ENCODE results near the gene APH1A.
A peak's percentile ranks its signal among the peaks of the same experiment; 100 is the strongest.
"Not testable (repeated sequence)": the region's sequence is repeated elsewhere in the genome, so short reads cannot be mapped to it uniquely, and the experiment has no call there.

Gene APH1A

GRCh38 chr1:150237746-150238145 lies 31.1 kb downstream of the APH1A start:
- H3K4me3 ChIP-seq = no peak overlapping the region
- DNase-seq (ENCODE audit: low spot score) = no peak
- no peak for TF ChIP-seq CTCF (IDR thresholded peaks at IDR 0.05)
- H3K27ac ChIP-seq = no peak overlapping the region

GRCh38 chr1:150237176-150237575 lies 31.6 kb downstream of the APH1A start:
- H3K4me3 ChIP-seq; H3K27ac ChIP-seq; DNase-seq (ENCODE audit: low spot score): not testable (repeated sequence)

- no peak for DNase-seq (ENCODE audit: low spot score)
- TF ChIP-seq CTCF (IDR thresholded peaks at IDR 0.05) = no peak
Observed at GRCh38 chr1:150236614-150237100, 32.2 kb downstream of the APH1A start.

GRCh38 chr1:150235852-150236613 lies 32.8 kb downstream of the APH1A start, which contains the start of gene ANP32E:
TSS of gene ANP32E (minus strand) at chr1:150236112. CDS start at chr1:150235786, 326 bp downstream.
- DNase-seq (ENCODE audit: low spot score) = peak; percentile 99
- TF ChIP-seq CTCF (IDR thresholded peaks at IDR 0.05) = no peak
- peak within 1 kb of the TSS; percentile 97 to 98 for H3K27ac ChIP-seq
- H3K4me3 ChIP-seq = peak within 1 kb of the TSS; percentile 81

More at GRCh38 chr1:150236614-150237100, 32.2 kb downstream of the APH1A start:
- peak overlapping the region; percentile 81 for H3K4me3 ChIP-seq
- peak overlapping the region in 1 of 2 donors; percentile 98 for H3K27ac ChIP-seq

GRCh38 chr1:150235294-150235851 lies 33.4 kb downstream of the APH1A start:
- H3K4me3 ChIP-seq = peak overlapping the region; percentile 81
- H3K27ac ChIP-seq = peak overlapping the region; percentile 97 to 98
- no peak for TF ChIP-seq CTCF (IDR thresholded peaks at IDR 0.05)
- DNase-seq (ENCODE audit: low spot score) = no peak

GRCh38 chr1:150234566-150235293 lies 34.1 kb downstream of the APH1A start:
- H3K4me3 ChIP-seq = peak overlapping the region; percentile 81
- DNase-seq (ENCODE audit: low spot score) = peak; percentile 93
- no peak for TF ChIP-seq CTCF (IDR thresholded peaks at IDR 0.05)
- H3K27ac ChIP-seq = peak overlapping the region; percentile 97 to 98

GRCh38 chr1:150234309-150234565 lies 34.6 kb downstream of the APH1A start:
- no peak for DNase-seq (ENCODE audit: low spot score)
- TF ChIP-seq CTCF (IDR thresholded peaks at IDR 0.05) = no peak

More at GRCh38 chr1:150234309-150234565, 34.6 kb downstream of the APH1A start:
- peak overlapping the region; percentile 97 to 98 for H3K27ac ChIP-seq
- H3K4me3 ChIP-seq = peak overlapping the region; percentile 81
